NCI-H2029 (cell line): ENCODE data around the gene UXS1.

Experiments used
- DNase-seq: peaks from one replicate; lab custom pipeline; 2025; lab: John Stamatoyannopoulos, UW

The UXS1 gene

DNA sequence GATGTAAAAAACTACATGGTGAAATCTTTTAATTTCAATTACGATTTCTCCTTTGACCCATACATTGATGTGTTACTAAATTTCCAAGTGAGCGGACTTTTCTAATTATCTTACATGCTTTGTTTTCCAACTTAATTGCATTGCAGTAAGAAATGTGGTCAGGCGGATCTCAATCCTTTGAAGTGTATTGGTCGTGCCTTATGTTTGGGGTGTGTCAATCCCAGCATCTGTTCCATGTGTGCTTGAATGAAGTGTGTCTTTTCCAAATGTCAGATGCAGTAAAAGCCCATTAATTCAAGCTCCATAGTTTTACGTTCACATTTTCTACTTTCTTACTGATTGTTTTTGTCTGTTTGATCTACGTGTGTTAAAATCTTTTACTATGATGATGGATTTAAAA is 113.1 kb downstream of the UXS1 start:
- no peak for DNase-seq

DNA sequence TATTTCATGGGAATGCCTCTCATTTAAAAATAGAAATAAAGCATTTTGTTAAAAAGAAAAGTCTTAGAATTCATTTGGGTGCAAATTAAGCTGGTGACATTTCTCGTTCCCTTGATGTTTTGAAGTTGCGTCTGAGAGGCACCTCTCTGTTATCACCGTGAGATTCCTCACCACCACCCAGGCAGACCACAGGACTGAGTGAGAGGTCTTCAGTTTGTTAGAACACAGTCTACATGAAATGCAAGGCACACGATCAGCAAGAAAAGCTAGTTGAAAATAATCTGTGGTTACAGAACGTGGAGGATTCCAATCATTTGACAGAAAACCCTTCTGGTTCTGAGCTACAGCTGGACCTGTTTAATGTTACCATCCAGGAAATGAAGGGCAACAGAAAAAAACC is 116.0 kb downstream of the UXS1 start:
- DNase-seq: no peak

DNA sequence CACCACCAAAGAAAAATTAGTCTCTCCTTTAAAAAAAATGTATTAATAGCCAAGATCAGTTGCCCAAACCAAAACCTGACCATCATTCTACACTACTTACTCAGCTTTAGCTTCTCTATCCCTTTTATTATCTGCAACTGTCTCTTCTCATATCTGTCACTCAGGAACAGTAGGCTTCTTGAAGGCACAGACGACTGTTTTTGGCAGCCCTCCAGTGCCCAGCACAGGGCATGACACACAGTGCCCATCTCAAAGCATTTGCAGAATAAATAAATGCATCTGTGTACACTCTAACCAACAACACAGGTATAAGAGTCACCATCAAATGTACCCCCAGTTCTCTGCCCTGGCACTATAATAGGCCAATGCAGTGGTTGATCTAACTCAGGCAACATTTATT is 117.2 kb downstream of the UXS1 start:
- no peak for DNase-seq

DNA sequence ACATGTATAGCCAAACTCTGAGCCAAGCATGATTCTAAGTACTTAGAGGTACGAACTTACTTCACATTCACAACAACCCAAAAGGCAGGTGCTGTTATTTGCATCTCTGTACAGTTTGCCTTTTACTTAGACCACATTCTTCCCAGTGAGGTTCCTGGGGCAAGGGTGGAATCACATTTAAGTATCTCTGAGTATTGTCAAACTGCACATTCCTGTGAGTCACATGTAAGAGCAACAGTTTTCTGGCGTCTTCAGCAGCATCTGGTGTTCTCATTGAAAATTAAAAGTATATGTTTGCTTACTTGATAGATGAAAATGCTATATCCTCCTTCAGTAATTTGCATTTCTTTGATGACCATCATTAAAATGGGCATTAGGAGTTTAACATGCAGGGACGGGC is 119.1 kb downstream of the UXS1 start:
- DNase-seq: no peak

DNA sequence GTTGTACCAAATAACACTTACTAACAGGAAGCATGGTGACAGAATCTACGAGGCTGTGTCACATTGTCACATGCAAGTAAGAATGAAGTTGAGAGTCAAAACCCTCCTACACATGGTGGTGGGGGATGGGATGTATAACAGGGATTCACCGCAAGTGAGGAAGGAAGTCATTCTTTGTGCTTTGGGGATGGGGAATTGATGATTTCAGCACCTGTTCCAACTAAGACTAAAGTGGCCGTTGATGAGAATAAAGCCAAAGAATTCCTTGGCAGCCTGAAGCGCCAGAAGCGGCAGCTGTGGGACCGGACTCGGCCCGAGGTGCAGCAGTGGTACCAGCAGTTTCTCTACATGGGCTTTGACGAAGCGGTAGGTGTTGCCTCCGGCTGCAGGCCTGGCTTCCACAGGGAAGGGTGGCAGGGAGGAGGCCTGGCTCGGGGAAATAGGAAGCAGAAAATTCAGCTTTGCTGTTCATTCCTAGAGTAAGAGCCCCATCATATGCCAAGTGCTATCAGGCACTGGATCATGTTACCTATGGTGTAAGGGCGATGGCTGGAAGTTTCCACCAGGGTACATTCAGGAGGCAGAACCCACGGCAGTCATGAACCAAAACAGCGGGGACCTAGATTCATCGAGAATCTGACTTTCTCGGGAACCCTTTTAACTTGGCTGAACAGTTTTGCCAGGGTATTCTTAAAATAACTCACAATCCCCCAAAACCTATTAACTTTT is 120.3 kb downstream of the UXS1 start:
- DNase-seq: no peak

DNA sequence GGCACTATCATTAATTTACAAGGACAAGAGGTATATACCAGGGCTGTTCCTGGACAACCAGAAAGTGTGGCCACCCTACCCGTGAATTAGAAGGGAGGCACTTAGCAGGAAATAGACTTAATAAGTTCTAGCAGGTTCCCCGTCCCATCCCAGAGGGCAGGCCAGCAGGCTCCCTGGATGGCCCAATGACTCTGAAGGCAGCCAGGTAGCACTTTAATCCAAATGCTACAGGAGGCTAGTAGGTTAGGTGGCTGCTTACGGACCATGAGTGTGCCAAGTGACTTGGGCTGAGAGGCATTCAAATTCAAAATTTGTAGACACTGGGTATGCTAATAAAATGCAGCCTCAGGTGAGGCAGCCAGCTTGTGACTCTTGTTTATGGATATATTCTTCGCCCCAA is 123.9 kb downstream of the UXS1 start:
- DNase-seq: no peak

DNA sequence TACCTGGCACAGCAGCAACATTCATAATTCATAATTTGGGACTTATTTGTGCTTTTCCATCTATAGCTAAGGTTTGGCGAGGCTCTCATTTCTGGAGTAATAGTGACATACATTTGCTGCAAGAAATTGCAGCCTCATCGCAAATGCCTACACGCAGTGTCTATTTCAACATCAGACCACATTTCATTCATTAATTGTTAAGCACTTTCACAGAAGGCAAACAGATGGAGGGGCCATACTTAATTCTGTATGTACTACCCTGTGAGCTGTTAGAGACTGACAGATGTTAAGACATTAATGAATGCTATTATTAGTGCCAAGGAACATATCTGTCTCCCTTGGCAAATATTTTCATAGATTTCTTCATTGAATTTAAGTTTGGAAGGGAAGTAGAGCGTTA is 125.7 kb downstream of the UXS1 start:
- no peak for DNase-seq

DNA sequence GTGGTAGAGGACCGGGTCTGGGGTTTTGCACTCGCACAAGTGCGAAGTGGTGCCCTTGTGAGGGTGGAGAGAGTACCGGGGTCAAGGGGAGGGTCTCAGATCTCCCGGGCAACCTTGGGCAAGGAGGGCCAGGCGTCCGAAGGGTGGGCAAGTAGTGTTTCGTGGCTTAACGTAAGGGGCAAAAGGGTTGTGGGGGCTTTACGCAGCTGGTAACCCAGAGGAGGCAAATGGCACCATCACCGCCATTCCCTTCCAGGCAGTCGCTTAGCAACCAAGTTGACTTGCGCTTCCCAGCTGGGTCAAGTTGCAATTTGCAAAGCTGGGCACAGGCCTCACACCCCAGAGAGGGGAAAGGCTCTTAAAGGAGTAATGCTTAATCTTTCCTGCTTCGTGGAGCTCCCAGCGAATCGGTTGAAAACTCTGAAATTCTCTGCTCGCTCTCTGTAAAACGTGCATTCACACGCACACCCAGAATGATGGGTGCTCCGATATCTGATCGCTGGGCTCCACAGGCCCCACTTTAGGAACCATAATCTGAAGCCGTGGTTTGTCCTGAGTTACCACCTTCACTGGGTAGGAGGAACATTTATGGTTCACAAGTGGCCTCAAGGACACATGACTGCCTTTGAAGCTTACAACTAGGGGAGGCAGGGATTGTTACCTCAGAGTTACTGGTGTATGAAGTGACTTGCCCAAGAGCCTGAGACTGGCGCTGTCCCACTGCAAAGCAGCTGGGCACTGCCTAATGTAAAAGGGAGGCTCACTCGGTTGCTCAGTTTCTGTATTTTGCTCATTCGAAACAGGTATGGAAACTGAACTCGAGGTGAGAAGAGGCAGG is 127.9 kb downstream of the UXS1 start:
- no peak for DNase-seq

DNA sequence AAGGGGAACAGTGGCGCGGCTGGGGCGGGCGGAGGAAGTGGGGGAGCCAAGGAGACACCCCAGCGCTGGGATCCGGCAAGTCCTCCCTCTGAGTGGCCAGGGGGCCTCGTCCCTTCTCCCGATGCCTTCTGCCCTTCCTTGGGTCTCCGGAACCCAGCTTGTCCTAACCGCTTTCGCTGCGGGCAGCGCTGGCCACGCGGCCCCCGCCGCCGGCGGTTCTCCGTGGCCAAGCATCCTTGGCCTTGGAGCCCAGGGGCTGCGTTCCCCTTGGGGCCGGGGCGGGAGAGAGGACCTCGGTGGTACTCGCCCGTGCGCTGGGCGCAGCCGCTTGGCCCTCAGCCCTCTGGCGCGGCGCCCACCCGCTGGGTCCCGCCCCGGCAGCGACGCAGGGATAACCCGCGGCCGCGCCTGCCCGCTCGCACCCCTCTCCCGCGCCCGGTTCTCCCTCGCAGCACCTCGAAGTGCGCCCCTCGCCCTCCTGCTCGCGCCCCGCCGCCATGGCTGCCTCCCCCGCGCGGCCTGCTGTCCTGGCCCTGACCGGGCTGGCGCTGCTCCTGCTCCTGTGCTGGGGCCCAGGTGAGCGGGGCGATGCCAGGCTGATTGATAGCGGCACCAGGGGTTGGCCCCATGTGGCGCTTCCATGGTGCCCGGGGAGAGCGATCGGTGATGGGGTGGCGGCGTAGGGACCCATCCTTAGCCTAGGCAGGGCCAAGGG is 128.7 kb downstream of the UXS1 start:
- no peak for DNase-seq

DNA sequence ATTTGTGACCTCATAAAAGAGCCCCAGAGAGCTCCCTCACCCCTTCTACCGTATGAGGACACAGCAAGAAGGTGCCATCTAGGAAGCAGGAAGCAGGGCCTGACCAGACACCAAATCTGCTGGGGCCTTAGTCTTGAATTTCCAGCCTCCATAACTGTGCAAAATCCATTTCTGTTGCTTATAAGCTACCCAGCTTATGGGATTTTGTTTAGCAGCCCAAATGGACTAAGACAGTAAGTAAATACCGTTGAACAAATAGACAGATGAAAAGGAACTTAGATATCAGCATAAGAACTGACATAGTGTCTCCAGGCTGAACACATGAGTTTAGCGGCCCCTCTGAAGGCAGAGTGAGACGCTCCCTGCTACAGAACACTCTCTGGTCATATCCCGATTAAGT is 130.9 kb downstream of the UXS1 start:
- no peak for DNase-seq

DNA sequence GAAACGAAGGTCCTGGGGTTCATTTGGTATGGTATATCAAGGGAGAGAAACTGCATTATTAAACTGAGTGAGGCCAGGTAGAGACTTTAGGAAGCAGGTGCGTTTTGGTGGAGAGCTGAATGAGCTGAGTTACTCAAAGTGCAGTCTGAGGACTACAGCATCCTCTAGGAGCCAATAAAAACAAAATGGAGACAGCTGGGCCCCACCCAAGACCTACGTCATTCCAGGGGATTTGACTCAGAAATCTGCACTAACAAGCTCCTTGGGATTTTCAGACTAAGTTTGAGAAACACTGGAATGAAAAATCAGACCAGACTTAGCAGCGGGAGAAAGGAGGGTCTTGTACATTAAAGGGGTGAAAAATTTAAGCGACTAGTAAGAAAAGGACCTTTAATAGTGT is 131.5 kb downstream of the UXS1 start:
- no peak for DNase-seq

DNA sequence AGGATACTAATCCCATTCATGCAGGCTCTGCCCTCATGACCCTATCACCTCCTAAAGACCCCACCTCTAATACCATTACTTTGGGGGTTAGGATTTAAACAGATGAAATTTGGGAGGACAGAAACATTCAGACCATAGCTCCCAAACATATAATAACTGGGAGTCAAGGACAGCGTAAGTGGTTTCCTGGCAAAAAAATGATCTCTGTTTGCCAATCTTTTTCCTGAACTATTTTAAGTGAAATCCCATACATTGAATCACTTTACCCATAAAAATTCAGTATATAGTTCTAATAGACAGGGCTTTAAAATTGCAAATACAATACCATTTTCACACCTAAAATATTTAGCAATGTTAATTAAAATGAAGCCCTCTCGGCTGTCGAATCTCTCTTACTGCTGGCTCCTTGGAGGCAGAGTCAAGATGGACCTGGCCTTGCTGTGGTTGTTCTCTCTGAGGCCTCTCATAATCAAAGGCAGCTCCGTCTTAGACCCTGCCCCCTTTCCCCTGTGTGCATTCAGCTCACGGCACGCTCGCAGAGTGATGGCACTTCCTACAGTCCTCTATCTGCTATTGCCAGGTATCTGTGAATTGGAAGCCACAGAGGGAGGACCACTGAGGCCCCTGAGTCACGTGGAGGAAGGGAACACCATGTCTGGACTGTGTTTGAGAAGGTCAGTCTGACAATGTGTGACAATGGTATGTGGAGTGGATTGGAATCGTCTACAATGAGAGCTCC is 132.3 kb downstream of the UXS1 start:
- no peak for DNase-seq

DNA sequence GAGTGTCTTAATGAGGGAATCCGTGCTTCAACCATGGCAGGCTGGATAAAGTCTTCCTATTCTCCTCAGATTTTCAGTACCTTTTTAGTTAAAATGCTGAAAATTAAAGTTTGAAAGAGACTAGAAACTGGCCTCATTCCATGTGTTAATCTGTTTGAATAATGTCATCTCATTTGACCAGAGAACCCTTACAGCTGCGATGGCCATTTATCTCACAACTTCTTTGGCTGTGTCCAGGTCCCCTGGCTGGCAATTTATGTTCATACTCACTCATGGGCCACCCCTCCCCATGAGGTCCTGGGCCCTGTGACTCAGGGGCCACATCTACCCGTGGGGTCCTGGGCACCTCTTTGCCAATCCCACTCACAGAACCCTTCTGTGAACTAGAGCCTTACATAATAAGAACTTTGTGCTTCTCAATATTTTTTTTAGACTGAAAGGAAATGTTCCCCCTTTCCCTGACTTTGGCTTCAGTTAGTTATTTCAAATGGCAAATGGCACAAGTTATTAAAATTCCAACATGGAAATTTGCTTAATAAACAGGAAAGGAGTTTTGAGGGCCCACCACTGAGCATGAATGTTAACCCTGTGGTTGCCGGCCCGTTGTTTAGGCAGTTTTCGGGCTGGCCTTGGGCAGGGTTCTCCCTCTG is 134.6 kb downstream of the UXS1 start:
- no peak for DNase-seq

DNA sequence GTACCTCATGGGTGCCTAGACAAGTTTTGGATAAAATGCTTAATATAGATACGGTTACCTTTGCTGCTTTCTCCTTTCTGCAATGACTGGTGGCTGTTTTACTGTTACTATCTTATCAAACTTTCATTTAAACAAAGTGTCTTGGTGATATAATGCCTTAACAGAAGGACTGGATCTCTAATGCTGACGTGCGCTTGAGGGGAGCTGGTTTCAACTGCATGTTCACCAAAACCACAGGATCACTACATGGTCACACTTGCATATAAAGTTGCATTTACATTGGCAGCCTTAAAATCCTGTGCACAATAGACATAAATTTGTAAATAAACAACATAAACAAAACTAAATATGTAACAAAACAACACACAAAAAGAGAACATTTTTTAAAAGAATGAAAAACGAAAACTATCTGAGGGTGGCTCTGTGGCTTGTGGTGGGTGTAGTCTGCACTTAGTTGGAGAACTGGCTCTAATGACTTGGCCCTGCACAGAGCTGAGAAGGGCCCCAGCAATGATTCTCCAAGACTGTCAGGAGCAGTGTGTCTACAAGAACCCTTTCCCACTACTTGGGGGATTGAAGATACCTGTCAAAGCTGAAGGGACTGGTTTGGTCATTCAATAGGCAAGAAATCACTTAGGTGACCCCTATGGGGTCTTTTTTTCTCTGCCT is 135.5 kb downstream of the UXS1 start:
- DNase-seq: no peak

DNA sequence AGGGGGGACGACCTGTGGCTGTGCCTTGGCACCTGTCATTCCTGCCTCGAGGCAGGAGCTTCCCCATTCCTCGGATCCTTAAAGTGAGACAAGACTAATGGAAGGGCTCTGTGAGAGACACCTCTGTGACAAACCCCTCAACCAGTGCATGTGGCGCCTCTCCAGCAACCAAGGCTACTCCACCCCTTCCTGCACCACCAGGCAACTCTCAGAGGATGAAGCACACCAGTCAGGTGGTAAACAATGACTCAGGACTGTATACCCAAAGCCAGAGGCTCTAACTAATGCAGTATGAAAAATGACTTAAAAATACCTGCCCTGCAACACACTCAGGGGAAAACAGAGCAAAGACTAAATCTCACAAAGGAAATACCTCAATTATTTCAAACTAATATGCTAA is 136.9 kb downstream of the UXS1 start:
- no peak for DNase-seq

DNA sequence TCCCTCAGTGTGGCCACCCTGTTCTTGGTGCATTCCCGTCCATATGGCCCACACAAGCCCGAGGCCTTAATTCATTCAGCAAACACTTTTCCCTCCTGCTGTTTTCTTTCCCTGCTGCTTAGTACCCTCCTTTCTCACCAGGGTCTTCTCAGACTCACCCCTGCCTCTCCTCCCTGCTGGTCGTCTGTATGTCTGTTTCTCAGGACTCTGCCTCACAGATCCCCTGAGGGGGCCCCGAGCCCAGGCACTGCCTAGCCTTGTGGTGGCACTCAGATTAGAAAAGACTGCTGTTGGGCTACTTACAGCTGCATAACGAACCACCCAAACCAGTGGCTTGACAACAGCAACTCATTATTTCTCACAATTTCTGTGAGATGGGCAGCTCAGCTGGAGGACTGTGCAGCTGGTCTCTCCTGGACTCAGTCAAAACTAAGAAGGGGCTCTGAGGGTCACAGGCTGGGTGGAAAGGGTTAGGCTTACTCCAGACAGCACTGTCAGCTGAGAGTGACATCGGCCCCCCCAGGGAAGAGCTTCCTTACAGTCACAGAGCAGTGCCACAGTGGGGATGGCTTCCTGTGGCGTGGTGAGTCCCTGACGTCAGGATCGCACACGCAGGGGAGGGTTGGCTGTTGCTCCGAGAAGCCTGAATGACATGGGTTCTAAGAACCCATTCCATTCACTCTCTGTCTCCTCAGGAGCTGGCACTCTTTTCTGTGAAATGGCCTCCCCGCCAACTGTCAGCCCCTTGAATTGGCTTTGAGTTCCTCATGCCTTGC is 139.0 kb downstream of the UXS1 start:
- no peak for DNase-seq

DNA sequence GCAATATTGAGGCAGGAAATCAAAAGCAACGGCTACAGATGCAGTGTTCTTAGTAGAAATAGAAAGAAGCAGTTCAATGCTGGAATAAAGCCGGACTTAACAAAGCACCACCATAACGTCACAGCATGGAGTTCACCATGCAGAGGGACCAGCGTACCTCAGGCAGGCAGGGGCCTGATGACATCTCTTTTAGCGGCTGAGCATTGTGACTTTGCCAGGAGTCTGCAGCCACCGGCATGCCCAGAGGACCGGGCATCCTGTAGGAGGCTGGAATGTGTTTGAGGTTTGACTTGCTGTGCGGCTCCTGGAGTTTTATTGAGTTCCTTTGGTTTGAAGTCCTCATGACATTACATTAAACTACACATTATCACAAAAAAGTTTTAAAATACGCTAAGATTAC is 139.8 kb downstream of the UXS1 start:
- no peak for DNase-seq

DNA sequence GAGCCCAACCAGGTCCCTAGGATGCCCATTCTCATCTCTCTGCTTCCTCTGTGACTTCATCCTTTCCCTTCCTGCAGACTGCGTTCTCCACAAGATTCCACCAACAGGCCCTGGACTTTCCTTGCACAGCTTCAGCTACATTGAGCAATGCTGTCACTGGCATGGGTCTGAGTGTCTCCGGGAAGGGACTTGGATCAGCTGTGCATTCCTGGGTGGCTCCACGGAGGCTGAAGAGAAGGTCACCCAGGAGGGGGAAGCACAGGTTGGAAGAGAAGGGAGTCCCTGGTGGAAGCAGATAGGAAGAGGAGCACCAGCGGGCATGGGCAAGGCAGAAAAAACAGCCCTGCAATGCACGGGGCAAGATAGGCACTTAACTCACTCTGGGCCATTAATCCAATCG is 140.5 kb downstream of the UXS1 start:
- DNase-seq: no peak

DNA sequence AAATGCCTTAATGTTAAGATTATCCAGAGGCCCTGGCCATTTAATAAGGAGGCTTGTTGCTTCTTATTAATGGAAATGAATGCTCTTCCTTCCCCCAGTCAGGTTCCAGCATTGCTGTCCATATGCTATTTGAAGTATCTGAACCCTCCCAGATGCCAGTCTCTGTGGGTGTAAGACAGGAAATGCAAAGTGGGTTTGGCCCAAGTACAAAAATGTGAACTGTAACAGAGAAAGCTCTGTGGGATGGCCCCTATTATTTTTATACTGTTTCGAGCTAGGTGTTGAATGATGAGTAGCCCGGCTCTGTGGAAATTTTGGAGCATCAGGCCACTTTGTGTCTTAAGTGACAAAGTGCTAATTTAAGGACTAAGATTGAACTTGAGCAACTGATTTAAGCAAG is 141.0 kb downstream of the UXS1 start:
- no peak for DNase-seq

DNA sequence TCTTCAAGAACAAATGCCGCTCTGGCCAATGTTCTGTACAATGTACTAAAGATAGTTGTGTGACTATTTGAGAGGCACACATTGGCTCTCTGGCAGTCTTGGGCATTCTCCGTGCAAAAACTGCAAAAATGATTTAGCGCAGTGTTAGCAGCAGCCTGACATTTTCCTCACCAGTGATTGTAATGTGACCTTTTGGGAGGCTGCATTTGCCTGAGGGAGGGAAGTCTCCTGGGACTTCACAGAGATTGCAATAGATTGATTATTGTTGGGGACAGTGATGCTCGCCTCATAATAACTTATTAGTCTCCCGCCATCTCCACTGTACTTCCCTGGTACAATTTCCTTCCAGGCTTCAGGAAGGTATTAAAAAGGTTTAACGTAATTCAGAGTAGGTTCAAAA is 149.2 kb downstream of the UXS1 start:
- DNase-seq: no peak
